ENCODE measurements around the gene RETN.

The RETN gene

DNA sequence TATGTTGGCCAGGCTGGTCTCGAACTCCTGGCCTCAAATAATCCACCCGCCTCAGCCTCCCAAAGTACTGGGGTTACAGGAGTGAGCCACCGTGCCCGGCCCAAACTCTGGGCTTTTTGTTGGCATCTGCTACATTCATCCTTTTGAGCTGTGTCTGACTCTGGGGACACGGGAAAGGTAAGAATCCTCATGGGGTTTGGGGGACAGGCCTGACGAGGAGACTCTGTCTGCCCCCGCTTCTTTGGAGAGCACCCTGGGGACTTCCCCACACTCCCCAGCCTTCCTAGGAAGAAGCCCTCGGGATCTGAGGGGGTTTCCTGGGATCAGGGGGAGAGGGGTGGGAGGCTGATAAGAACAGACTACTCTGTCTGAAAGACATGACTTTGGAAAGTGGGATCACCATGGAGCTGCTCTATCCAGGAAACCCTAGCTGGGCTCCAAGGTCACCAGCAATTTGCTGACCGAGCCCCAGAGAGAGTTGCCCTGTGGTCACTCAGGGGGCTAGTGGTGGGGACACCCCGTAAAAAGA lies 41.1 kb downstream of the RETN start:
- DNase-seq (ENCODE audit: low read depth), result no peak

DNA sequence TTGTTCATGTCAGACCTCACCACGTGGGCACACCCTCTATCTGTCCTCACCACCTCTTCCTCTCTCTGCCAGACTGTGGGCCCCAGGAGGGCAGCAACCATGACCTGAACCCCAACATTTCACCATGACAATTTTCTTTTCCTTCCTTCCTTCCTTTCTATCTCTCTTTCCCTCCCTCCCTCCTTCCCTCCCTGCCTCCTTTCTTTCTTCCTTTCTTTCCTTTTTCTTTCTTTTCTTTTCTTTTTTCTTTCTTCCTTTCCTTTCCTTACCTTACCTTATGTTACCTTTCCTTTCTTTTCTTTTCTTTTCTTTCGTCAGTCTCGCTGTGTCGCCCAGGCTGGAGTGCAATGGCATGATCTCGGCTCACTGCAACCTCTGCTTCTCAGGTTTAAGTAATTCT lies 41.8 kb downstream of the RETN start:
- no peak for DNase-seq (ENCODE audit: low read depth)

- no peak for DNase-seq (ENCODE audit: low read depth)
Measured at GRCh38 chr19:7715671-7716070, 46.8 kb downstream of the RETN start.

DNA sequence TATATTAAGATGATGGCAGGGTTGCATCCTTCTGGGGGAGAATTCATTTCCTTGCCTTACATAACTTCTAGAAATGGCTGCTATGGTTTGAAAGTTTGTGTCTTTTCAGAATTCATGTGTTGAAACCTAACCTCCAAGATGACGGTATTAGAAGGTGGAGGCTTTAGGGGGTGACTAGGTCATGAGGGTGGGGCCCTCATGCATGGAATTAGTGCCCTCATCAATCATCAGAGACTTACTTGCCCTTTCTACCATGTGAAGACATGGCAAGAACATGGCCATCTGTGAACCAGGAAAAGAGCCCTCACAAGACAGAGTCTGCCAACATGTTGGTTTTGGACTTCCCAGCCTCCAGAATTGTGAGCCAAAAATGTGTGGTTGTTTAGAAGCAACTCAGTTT lies 47.9 kb downstream of the RETN start:
- DNase-seq (ENCODE audit: low read depth), result no peak

DNA sequence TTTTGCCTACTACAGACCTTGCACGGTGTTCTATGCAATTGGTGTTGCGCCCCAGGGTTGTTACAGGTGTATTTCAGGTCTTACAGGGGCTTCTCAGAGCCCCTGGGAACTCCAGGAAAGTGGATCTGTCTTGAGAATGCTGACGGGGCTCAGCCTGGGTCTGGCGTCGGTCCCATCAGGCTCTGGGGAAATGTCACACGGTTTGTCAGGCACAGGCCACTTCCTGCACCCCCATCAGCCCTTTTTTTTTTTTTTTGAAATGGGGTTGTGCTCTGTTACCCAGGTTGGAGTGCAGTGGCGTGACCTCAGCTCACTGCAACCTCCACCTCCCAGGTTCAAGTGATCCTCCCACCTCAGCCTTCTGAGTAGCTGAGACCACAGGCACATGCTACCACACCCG lies 49.8 kb downstream of the RETN start:
- DNase-seq (ENCODE audit: low read depth), result no peak

Data from fibroblast of gingiva (primary cell).